H9 (cell line): ENCODE data around the gene SS18L1. TPM values are rescaled to one million over a fixed set of nuclear protein-coding genes. Genes with fewer than 3 reads are reported as not detected.

ENCODE experiments used
- DNase-seq: peaks from one replicate; pipeline ENCODE4 v3.0.0-alpha.2; 2017
- H2AFZ ChIP-seq: one replicate; pipeline ENCODE4 v1.6.1; 2013; ENCODE audit warnings: mild to moderate bottlenecking, low read length, control low read depth, moderate library complexity
- H2AK5ac ChIP-seq: 2 replicates; pipeline ENCODE4 v1.6.1; 2013; ENCODE audit warnings: low read length, control low read depth, mixed read lengths; ENCODE audit not compliant: insufficient read length
- H2BK120ac ChIP-seq: one replicate; pipeline ENCODE4 v1.6.1; 2013; ENCODE audit warnings: low read depth, mild to moderate bottlenecking, low read length, control low read depth, inconsistent platforms; ENCODE audit not compliant: poor library complexity, severe bottlenecking
- H2BK12ac ChIP-seq: 2 replicates; pipeline ENCODE4 v1.6.1; 2013; ENCODE audit warnings: low read length, control low read depth, mixed read lengths, low read depth; ENCODE audit not compliant: insufficient read length
- H2BK15ac ChIP-seq: 2 replicates; pipeline ENCODE4 v1.6.1; 2013; ENCODE audit warnings: low read depth, low read length, control low read depth
- H2BK20ac ChIP-seq: one replicate; pipeline ENCODE4 v1.6.1; 2013; ENCODE audit warnings: low read depth, mild to moderate bottlenecking, low read length, control low read depth, inconsistent platforms; ENCODE audit not compliant: poor library complexity, severe bottlenecking
- H2BK5ac ChIP-seq: 2 replicates; pipeline ENCODE4 v1.6.1; 2013; ENCODE audit warnings: low read length, control low read depth, mixed read lengths; ENCODE audit not compliant: insufficient read length
- H3K14ac ChIP-seq: 2 replicates; pipeline ENCODE4 v1.6.1; 2013; ENCODE audit warnings: low read length, control low read depth; ENCODE audit not compliant: insufficient read depth
- H3K18ac ChIP-seq: 2 replicates; pipeline ENCODE4 v1.6.1; 2013; ENCODE audit warnings: low read depth, mild to moderate bottlenecking, mixed read lengths, low read length, control low read depth; ENCODE audit not compliant: insufficient read length
- H3K23ac ChIP-seq: 2 replicates; pipeline ENCODE4 v1.6.1; 2013; ENCODE audit warnings: low read length, control low read depth, mixed read lengths, low read depth; ENCODE audit not compliant: insufficient read length
- H3K23me2 ChIP-seq: 2 replicates; pipeline ENCODE4 v1.6.1; 2013; ENCODE audit warnings: low read depth, mild to moderate bottlenecking, mixed read lengths, low read length, control low read depth; ENCODE audit not compliant: insufficient read length, poor library complexity, severe bottlenecking
- H3K27ac ChIP-seq: 2 replicates; pipeline ENCODE4 v1.5.1; 2013; ENCODE audit warnings: low read length, control low read depth, mixed read lengths, low read depth; ENCODE audit not compliant: insufficient read length
- H3K27me3 ChIP-seq: 2 replicates; pipeline ENCODE4 v1.6.1; 2013; ENCODE audit warnings: low read length, control low read depth, inconsistent platforms; ENCODE audit not compliant: insufficient read depth
- H3K4ac ChIP-seq: 2 replicates; pipeline ENCODE4 v1.6.1; 2013; ENCODE audit warnings: low read depth, mild to moderate bottlenecking, control low read depth, inconsistent platforms, low read length, moderate library complexity
- H3K4me1 ChIP-seq: 2 replicates; pipeline ENCODE4 v1.6.1; 2013; ENCODE audit warnings: low read length, control low read depth, inconsistent platforms; ENCODE audit not compliant: insufficient read depth
- H3K4me2 ChIP-seq: 2 replicates; pipeline ENCODE4 v1.6.1; 2013; ENCODE audit warnings: low read length, control low read depth, mixed read lengths; ENCODE audit not compliant: insufficient read length, insufficient read depth
- H3K56ac ChIP-seq: 2 replicates; pipeline ENCODE4 v1.6.1; 2013; ENCODE audit warnings: low read depth, mild to moderate bottlenecking, mixed read lengths, low read length, control low read depth; ENCODE audit not compliant: insufficient read length
- H3K79me1 ChIP-seq: 2 replicates; pipeline ENCODE4 v1.6.1; 2013; ENCODE audit warnings: low read depth, mild to moderate bottlenecking, moderate library complexity, low read length, control low read depth, inconsistent platforms; ENCODE audit not compliant: insufficient read depth, poor library complexity, severe bottlenecking
- H3K79me2 ChIP-seq: 2 replicates; pipeline ENCODE4 v1.6.1; 2013; ENCODE audit warnings: low read length, control low read depth, inconsistent platforms; ENCODE audit not compliant: insufficient read depth
- H3K9ac ChIP-seq: 2 replicates; pipeline ENCODE4 v1.6.1; 2013; ENCODE audit warnings: low read length, control low read depth, mixed read lengths; ENCODE audit not compliant: insufficient read length; ENCODE audit errors: extremely low read depth
- H3K9me3 ChIP-seq: one replicate; pipeline ENCODE4 v1.6.1; 2013; ENCODE audit warnings: low read depth, low read length, inconsistent platforms; ENCODE audit not compliant: control insufficient read depth
- H3T11ph ChIP-seq: one replicate; pipeline ENCODE4 v1.6.1; 2013; ENCODE audit warnings: mild to moderate bottlenecking, low read length, control low read depth, inconsistent platforms
- H4K20me1 ChIP-seq: one replicate; pipeline ENCODE4 v1.6.1; 2013; ENCODE audit not compliant: control insufficient read depth, insufficient read length, insufficient read depth
- H4K5ac ChIP-seq: 2 replicates; pipeline ENCODE4 v1.6.1; 2013; ENCODE audit warnings: low read depth, mild to moderate bottlenecking, mixed read lengths, low read length, control low read depth; ENCODE audit not compliant: insufficient read length
- H4K8ac ChIP-seq: replicated peaks from 2 replicates; pipeline ENCODE4 v1.6.1; 2013; ENCODE audit warnings: low read length, control low read depth, mixed read lengths, low read depth; ENCODE audit not compliant: insufficient read length
- H4K91ac ChIP-seq: 2 replicates; pipeline ENCODE4 v1.6.1; 2013; ENCODE audit warnings: low read depth, mild to moderate bottlenecking, moderate library complexity, mixed read lengths, low read length, control low read depth; ENCODE audit not compliant: insufficient read length
- H3K27ac Mint-ChIP-seq, 3 experiments: 2 replicates in 2 of 3; 3 replicates in 1 of 3; pipeline ENCODE4 v1.8.0; 2020 to 2021; ENCODE audit warnings: mixed read lengths in 3 of 3, mild to moderate bottlenecking in 1 of 3, moderate library complexity in 1 of 3
- H3K27me3 Mint-ChIP-seq: 2 replicates; pipeline ENCODE4 v1.8.0; 2021; ENCODE audit warnings: low read depth, mild to moderate bottlenecking, moderate library complexity, mixed read lengths
- H3K36me3 Mint-ChIP-seq, 3 experiments: 2 replicates in 2 of 3; 3 replicates in 1 of 3; pipeline ENCODE4 v1.8.0; 2020 to 2021; ENCODE audit warnings: low read depth in 3 of 3, mixed read lengths in 3 of 3; ENCODE audit not compliant: insufficient read depth in 1 of 3
- H3K4me1 Mint-ChIP-seq, 2 experiments: 2 replicates each; pipeline ENCODE4 v1.8.0; 2020; ENCODE audit warnings: mixed read lengths in 2 of 2
- H3K4me3 Mint-ChIP-seq, 2 experiments: 2 replicates in 1 of 2; 3 replicates in 1 of 2; pipeline ENCODE4 v1.8.0; 2020 to 2021; ENCODE audit warnings: mild to moderate bottlenecking in 2 of 2, mixed read lengths in 2 of 2, moderate library complexity in 1 of 2
- H3K9me3 Mint-ChIP-seq, 2 experiments: 2 replicates in 1 of 2; 3 replicates in 1 of 2; pipeline ENCODE4 v1.8.0; 2020; ENCODE audit warnings: mild to moderate bottlenecking in 2 of 2, mixed read lengths in 2 of 2, moderate library complexity in 1 of 2
- CTCF ChIP-seq: fragments of 200-600 bp; sonication (generic); conservative IDR thresholded peaks from 3 replicates; pipeline ENCODE4 v1.8.0; 2021; ENCODE audit warnings: antibody characterized with exemption, mild to moderate bottlenecking
- WGBS: extraction: QIAGEN DNeasy Blood & Tissue Kit; methylation state at CpG from one replicate; pipeline ENCODE4 v1.1.7; 2013; ENCODE audit warnings: missing lambda C conversion rate, low lambda C conversion rate, mixed read lengths; ENCODE audit not compliant: insufficient read length; ENCODE audit errors: extremely low coverage; 5-methylcytosine and 5-hydroxymethylcytosine counted together
- total RNA-seq: library from RNA; stranded (reverse); gene quantifications from 2 replicates; pipeline ENCODE4 v1.2.1, GENCODE V29; 2021

The SS18L1 gene
- total RNA-seq, 1 experiment from 2014 or later: 22.2 TPM

- H3K23me2 ChIP-seq: no peaks in the 10 kb centered on the region
- no peak overlapping the region for H3K9ac ChIP-seq
- peaks cover 25 to 29% of the 10 kb centered on the region in 2 experiments for H3K4me1 Mint-ChIP-seq
- H3K9me3 ChIP-seq: no peaks in the 10 kb centered on the region
- no peak overlapping the region for H3K4ac ChIP-seq
- no peak overlapping the region for H3K4me2 ChIP-seq
- WGBS: no CpG with 5 or more reads among the region's 3 CpGs
- peaks cover 6% of the 10 kb centered on the region in 2 experiments; a peak in 2 of 5 replicates for H3K9me3 Mint-ChIP-seq
- no peak overlapping the region for H3K56ac ChIP-seq
- peak overlapping the region in 1 of 3 experiments; percentile 86; a peak in 1 of 7 replicates for H3K27ac Mint-ChIP-seq
- no peak overlapping the region for H3K18ac ChIP-seq
- peaks cover 6% of the 10 kb centered on the region for H3K79me1 ChIP-seq
- H4K20me1 ChIP-seq: no peaks in the 10 kb centered on the region
- no peak overlapping the region; the same call in 1 of the 2 replicates for H3K14ac ChIP-seq
- H4K91ac ChIP-seq: no peak overlapping the region
- no peak overlapping the region for H3T11ph ChIP-seq
- no peak overlapping the region for H2AK5ac ChIP-seq
- no peak overlapping the region for H2BK12ac ChIP-seq
- H2BK120ac ChIP-seq: no peak overlapping the region
- H3K27me3 ChIP-seq: no peaks in the 10 kb centered on the region
- no peak overlapping the region for H3K4me3 Mint-ChIP-seq
- no peak overlapping the region for H2BK20ac ChIP-seq
- no peak for TF ChIP-seq CTCF
- no peak overlapping the region for H2AFZ ChIP-seq
- H2BK5ac ChIP-seq: no peak overlapping the region
- H3K27me3 Mint-ChIP-seq: no peaks in the 10 kb centered on the region
- H3K27ac ChIP-seq: no peak overlapping the region
- H4K5ac ChIP-seq: no peak overlapping the region
- H3K4me1 ChIP-seq: no peaks in the 10 kb centered on the region
- H3K79me2 ChIP-seq: peaks cover 21% of the 10 kb centered on the region; the same call in 1 of the 2 replicates
- no peak overlapping the region for H3K23ac ChIP-seq
- no peak for DNase-seq
- H2BK15ac ChIP-seq: no peak overlapping the region
- H3K36me3 Mint-ChIP-seq: peaks cover 33 to 50% (median 49%) of the 10 kb centered on the region in 3 experiments
- H4K8ac ChIP-seq: no peak overlapping the region
Observed at GRCh38 chr20:62156254-62156556, 12.6 kb downstream of the SS18L1 start.
